Umbilical cord (tissue), 2 donors: ENCODE data around the gene MSI2. TPM values are rescaled to one million over a fixed set of nuclear protein-coding genes. Genes with fewer than 3 reads are reported as not detected.

Source experiments
- DNase-seq: peaks from one replicate; pipeline ENCODE4 v3.0.0-alpha.2; 2015; ENCODE audit warnings: low spot score
- total RNA-seq: library from RNA; depleted of rRNA; stranded (reverse); fragments of >200 nt; gene quantifications from one replicate; pipeline ENCODE4 v1.2.3, GENCODE V29; 2014; ENCODE audit warnings: low replicate concordance; ENCODE audit not compliant: insufficient read depth

The MSI2 gene
- total RNA-seq, 1 donor from 2014 or later = 62.6 TPM

GRCh38 chr17:57432507-57433277 is 176.4 kb downstream of the MSI2 start:
- DNase-seq = no peak

GRCh38 chr17:57433452-57433851 is 177.1 kb downstream of the MSI2 start:
- DNase-seq = no peak

GRCh38 chr17:57434361-57434760 is 178.0 kb downstream of the MSI2 start:
- no peak for DNase-seq

GRCh38 chr17:57436565-57436964 is 180.2 kb downstream of the MSI2 start:
- DNase-seq = no peak

GRCh38 chr17:57438066-57438731 is 181.9 kb downstream of the MSI2 start:
- DNase-seq = no peak

GRCh38 chr17:57439651-57440050 is 183.3 kb downstream of the MSI2 start:
- DNase-seq = no peak

GRCh38 chr17:57440522-57441269 is 184.4 kb downstream of the MSI2 start:
- DNase-seq = peak; percentile 89

GRCh38 chr17:57441270-57441600 is 184.9 kb downstream of the MSI2 start:
- peak; percentile 24 for DNase-seq

GRCh38 chr17:57442401-57442823 is 186.1 kb downstream of the MSI2 start:
- peak; percentile 30 for DNase-seq

GRCh38 chr17:57442914-57443571 is 186.7 kb downstream of the MSI2 start:
- no peak for DNase-seq

- DNase-seq = no peak
Observed at GRCh38 chr17:57443781-57444180, 187.5 kb downstream of the MSI2 start.

- peak; percentile 68 for DNase-seq
Observed at GRCh38 chr17:57444682-57445450, 188.5 kb downstream of the MSI2 start.

GRCh38 chr17:57445772-57446472 is 189.6 kb downstream of the MSI2 start:
- no peak for DNase-seq

GRCh38 chr17:57447357-57447989 is 191.2 kb downstream of the MSI2 start:
- no peak for DNase-seq

GRCh38 chr17:57447990-57448758 is 191.9 kb downstream of the MSI2 start:
- no peak for DNase-seq

GRCh38 chr17:57448759-57449283 is 192.5 kb downstream of the MSI2 start:
- no peak for DNase-seq

GRCh38 chr17:57451191-57451590 is 194.9 kb downstream of the MSI2 start:
- no peak for DNase-seq

GRCh38 chr17:57451643-57452042 is 195.3 kb downstream of the MSI2 start:
- no peak for DNase-seq

- no peak for DNase-seq
Observed at GRCh38 chr17:57453841-57454425, 197.6 kb downstream of the MSI2 start.
